CD4-positive, alpha-beta T cell treated with Interferon alpha-2 for 1 hour (primary cell): ENCODE measurements around the gene LAMTOR3.

ENCODE experiments used
- DNase-seq, 2 donors: peaks; one replicate each; pipeline ENCODE4 v3.0.0-alpha.2; 2020 to 2022

LAMTOR3 gene, protein sequence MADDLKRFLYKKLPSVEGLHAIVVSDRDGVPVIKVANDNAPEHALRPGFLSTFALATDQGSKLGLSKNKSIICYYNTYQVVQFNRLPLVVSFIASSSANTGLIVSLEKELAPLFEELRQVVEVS

DNA sequence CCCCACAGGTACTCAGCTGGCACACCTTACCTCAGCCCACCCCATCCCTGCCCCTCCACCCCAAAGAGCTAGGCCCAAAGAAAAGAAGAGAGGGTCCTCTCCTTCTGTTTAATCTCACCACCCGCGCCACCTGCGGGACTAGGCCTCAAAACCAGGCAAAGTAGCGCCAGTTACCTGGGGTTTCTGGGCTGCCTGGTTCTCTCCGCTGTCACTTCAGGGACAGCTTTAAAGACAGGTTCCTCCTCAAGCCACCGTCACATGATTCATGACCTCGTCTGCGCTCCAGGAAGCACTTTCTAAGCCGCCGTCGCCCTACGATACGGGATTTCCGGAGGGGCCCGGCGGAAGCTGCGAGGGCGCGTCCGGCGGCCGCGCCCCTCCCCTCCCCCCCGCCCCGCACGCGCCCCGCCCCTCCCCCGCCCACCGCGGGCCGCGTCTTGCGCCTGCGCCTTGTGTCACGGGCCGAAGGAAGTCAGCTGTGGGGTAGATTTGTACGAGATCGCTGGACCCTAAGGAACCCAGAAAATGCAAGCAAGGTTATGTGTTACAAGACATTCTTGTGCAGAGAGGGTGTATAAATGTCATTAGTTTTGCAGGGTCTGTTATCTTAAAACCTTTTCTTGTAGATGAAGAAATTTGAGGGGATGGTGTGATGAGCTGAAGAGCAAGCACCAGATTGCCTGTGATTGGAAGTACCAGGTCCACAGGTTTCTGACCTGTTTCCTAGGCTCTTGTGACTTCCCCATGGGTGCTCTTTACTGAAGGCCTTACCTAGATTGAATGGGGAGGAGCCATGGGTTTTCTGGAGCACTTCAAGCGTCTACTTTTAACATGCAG is at the start of gene LAMTOR3:
Gene LAMTOR3 (minus strand): TSS at position 267 of the 837 bp plus-strand sequence. CDS start 464 bp downstream, outside the sequence.
- DNase-seq, result peak; percentile 94 to 95

- no peak for DNase-seq
Observed at GRCh38 chr4:99938243-99938753, 44.1 kb upstream of the LAMTOR3 start.

DNA sequence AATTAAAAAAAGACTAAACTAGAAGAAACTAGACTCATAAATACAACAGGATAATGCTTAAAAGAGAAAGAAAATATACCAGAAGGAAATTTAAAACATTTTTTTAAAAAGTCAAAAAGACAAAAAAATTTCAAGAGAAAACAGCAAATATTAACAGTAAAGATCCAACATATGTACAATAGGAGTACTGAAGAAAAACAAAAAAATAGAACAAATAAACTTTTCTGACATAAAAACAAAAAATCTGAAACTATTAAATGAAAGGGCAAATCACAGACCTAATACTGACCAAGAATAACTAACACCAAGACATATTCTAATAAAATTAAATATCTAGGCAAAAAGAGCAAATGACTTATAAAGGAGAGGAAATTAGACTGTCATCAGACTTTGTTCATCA is 40.7 kb upstream of the LAMTOR3 start:
- DNase-seq, result no peak

GRCh38 chr4:99927566-99927965 is 33.3 kb upstream of the LAMTOR3 start:
- DNase-seq, result no peak

DNA sequence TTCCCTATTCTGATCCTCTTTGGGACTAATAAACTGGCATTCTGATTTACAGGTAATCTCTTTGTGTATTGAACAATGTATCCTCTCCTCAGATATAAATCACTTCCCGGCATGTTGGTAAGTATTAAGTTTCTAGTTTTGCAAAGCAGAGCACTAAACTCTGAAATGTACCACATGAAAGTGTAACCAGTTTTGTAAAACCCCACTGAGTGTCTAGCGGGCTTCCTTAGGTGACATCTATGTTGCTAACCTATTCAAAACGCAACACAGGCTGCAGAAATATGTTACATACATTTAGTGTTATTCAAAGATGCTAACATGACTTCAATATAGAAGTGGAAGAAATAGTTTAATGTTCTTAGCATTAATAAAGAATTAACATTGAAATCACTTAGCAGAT is 26.9 kb upstream of the LAMTOR3 start:
- DNase-seq, result peak in 1 of 2 donors; percentile 34

DNA sequence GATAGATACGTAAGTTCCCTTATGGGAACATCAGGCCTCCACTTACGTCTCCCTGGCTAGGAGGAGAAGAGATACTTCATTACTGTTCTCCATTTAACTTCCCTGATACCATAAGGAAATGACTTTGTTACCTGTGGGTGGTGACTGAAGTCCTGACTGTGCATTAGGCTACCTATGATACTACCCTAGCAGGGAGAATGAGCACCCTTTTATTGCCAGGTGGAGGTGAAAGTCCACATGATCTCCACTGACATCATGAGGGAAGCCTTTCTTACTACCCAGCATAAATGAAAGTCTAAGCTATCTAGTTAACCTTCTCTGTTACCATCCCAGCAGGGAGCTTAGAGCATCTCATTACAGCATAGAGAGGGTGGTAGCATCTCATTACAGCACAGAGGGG is 24.4 kb upstream of the LAMTOR3 start:
- DNase-seq, result no peak

GRCh38 chr4:99917575-99917974 is 23.3 kb upstream of the LAMTOR3 start:
- DNase-seq, result no peak

GRCh38 chr4:99915449-99915848 is 21.2 kb upstream of the LAMTOR3 start:
- no peak for DNase-seq

GRCh38 chr4:99894998-99895397 is 771 bp upstream of the LAMTOR3 start:
- DNase-seq, result no peak

- no peak for DNase-seq
Observed at GRCh38 chr4:99893839-99894160, 427 bp downstream of the LAMTOR3 start.

DNA sequence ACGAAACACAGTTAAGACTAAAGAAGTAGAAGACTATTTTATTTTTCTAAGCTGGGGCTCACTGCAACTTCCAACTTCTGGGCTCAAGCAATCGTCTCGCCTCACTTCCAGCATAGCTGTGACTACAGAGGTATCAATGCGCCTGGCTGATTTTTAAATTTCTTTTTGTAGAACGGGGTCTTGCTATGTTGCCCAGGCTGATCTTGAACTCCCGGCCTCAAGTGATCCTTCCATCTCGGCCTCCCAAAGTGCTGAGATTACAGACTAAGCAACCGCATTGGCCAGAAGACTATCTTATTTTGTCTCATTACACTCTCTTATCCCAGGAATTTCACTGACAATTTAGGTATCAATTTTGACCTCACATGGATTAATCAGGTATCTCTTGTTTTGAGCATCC is 1.2 kb downstream of the LAMTOR3 start:
- DNase-seq, result no peak

DNA sequence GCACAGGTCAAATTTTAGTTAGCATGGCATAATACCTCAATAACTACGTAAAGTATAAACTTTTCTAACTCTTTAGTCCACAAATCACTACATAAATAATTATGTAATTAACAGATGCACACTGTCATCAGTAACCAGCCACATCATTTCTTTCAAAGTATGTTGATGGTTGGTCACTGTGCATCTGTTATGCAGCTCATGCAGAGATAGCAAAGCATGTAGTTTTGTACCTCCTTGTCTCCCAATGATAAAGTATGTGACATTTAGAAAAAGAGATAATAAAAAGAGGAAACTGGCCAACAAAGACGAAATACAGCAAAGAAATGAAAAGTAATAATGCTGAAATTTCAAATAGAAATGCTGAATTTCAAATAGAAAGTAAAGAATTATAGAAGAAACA is 2.9 kb downstream of the LAMTOR3 start:
- DNase-seq, result no peak

GRCh38 chr4:99887837-99888236 is 6.4 kb downstream of the LAMTOR3 start:
- DNase-seq, result no peak

DNA sequence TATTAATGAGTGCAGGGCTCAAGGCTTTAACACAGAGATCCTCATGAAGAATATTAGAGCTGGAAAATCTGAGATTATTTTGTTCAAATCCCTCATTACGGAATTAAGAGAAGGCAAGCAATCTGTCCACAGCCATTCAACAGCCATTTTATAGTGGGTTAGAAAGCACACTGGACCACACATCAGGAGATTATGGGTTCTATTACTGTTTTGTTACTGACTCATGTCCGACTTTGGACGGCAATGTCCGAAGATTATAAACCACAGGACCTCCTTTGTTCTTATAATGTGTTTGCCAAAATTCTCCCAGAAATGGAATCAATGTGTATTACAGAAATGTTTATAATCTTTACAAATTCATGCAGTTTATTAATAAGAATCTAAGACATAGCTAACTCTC is 8.1 kb downstream of the LAMTOR3 start:
- DNase-seq, result no peak

DNA sequence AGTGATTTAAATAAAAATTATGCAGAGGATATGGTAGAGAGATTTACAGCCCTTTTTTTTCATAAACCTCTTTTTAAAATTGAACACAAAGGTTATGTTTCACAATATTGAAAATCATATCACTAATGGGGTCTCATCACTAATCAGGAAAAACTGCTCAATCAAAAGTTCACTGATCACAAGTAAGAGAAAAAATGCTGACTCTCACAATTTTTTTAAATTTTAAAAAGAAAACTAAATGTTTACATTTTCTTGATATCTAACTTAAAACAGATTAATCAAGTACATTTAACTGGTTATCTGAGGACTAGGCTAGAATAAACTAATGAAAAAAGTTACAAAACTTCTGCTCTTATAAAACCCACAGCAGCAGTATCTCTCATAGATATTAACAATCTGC is 8.5 kb downstream of the LAMTOR3 start:
- DNase-seq, result no peak

GRCh38 chr4:99885063-99885664 is 9.1 kb downstream of the LAMTOR3 start:
- peak; percentile 37 to 68 for DNase-seq

GRCh38 chr4:99879458-99879857 is 14.8 kb downstream of the LAMTOR3 start:
- DNase-seq, result no peak

- no peak for DNase-seq
Observed at GRCh38 chr4:99878604-99879003, 15.6 kb downstream of the LAMTOR3 start.

DNA sequence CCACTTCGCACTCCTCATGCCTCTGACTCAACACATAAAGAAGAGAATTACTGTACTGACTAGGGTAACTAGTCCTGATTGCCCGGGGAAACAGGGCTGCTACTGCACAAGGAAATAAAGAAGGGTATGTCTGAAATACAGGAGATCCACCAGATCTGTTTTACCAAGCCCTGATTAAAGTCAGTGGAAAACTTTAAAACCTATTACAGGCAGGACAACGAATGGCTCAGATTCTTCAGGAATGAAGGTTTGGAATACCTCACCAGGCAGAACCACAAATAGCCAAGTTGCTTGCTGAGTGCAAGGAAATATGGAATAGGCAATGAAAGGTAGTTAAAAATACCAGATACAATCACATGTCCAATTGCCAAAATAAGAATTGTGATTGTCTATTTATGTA is 17.3 kb downstream of the LAMTOR3 start:
- DNase-seq, result no peak

DNA sequence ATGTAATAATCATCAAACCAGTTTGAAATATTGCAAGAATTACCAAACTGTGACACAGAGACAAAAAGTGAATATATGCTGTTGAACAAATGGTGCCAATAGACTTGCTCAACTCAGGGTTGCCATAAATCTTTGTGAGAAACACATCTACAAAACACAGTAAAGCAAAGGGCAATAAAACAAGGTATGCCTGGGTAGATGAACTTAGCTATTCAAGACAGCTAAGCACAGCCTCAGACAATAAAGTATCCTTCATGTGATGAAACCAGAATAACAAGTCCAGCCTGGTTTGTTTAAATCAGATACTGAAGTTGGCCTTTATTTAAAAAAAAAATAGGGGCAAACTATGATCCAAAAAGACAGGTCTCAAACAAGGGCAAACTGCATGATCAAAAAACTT is 19.2 kb downstream of the LAMTOR3 start:
- DNase-seq, result no peak

DNA sequence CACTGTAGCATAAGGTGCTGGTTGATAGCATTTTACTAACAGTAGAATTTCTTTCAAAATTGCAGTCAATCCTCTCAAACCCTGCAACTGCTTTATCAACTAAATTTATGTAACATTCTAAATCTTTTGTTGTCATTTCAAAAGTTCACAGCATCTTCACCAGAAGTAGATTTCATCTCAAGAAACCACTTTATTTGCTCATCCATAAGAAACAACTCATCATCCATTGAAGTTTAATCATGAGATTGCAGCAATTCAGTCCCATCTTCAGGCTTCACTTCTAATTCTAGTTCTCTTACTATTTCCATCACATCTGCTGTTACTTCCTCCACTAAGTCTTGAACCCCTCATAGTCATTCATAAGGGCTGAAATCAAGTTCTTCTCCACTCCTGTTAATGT is 21.7 kb downstream of the LAMTOR3 start:
- no peak for DNase-seq

- no peak for DNase-seq
Observed at GRCh38 chr4:99868126-99868596, 26.1 kb downstream of the LAMTOR3 start.

GRCh38 chr4:99863804-99864203 is 30.4 kb downstream of the LAMTOR3 start:
- no peak for DNase-seq
